GM12892 (cell line): Measurements from ENCODE around the gene PRSS57.

ENCODE experiments used
- POLR2A ChIP-seq: IDR thresholded peaks from 2 replicates; pipeline ENCODE4 v1.6.1; 2011; ENCODE audit warnings: low read depth, low read length, control low read depth
- POLR2AphosphoS5 ChIP-seq: IDR thresholded peaks from 2 replicates; pipeline ENCODE4 v1.6.1; 2011; ENCODE audit warnings: low read depth, low read length, control low read depth
- TAF1 ChIP-seq: IDR thresholded peaks from 2 replicates; pipeline ENCODE4 v1.6.1; 2011; ENCODE audit warnings: low read depth, mild to moderate bottlenecking, control low read depth, low read length, borderline replicate concordance

GRCh38 chr19:720345-721160, 25.3 kb upstream of the PRSS57 start:
- TF ChIP-seq POLR2AphosphoS5 (no peak), POLR2A (no peak), TAF1 (no peak)
